H1 (cell line): ENCODE measurements around the gene ZDHHC22. TPM values are rescaled to one million over a fixed set of nuclear protein-coding genes. Genes with fewer than 3 reads are reported as not detected.

ENCODE experiments used
- CTCF ChIA-PET: fragments of 300-600 bp; sonication (Branson Sonifier 250); formaldehyde crosslinking; loops from one replicate; lab custom pipeline; 2021; ENCODE audit not compliant: partially characterized antibody; lab: Charles Lee
- POLR2A ChIA-PET: fragments of 300-600 bp; sonication (Branson Sonifier 250); formaldehyde crosslinking; loops from one replicate; lab custom pipeline; 2021; ENCODE audit warnings: inconsistent platforms; ENCODE audit not compliant: partially characterized antibody; lab: Charles Lee
- DNase-seq, 2 experiments: peaks; one replicate each; pipeline versions ENCODE4 v3.0.0 to v3.0.0-alpha.2; 2010 to 2022; ENCODE audit warnings: low spot score in 2 of 2, low read depth in 1 of 2, mixed read lengths in 1 of 2
- FAIRE-seq: peaks from 2 replicates; lab custom pipeline; 2011; peaks lifted over from hg19 to GRCh38; lab: Jason Lieb, UNC
- H2AFZ ChIP-seq: 2 replicates; pipeline ENCODE4 v1.8.1; 2012; ENCODE audit warnings: low read length, inconsistent platforms
- H2AK5ac ChIP-seq: 2 replicates; pipeline ENCODE4 v1.6.1; 2013; ENCODE audit warnings: low read depth, low read length
- H2BK120ac ChIP-seq: replicated peaks from 2 replicates; pipeline ENCODE3; 2013; ENCODE audit warnings: low read depth, low read length, inconsistent platforms
- H2BK12ac ChIP-seq: 2 replicates; pipeline ENCODE4 v1.6.1; 2013; ENCODE audit warnings: low read depth, low read length
- H2BK15ac ChIP-seq: 2 replicates; pipeline ENCODE4 v1.6.1; 2013; ENCODE audit warnings: low read length
- H2BK20ac ChIP-seq: 2 replicates; pipeline ENCODE4 v1.6.1; 2013; ENCODE audit warnings: low read length
- H2BK5ac ChIP-seq: 2 replicates; pipeline ENCODE4 v1.6.1; 2013; ENCODE audit warnings: low read depth, low read length
- H3K14ac ChIP-seq: 2 replicates; pipeline ENCODE4 v1.6.1; 2013; ENCODE audit warnings: inconsistent platforms; ENCODE audit not compliant: insufficient read length
- H3K18ac ChIP-seq: 2 replicates; pipeline ENCODE4 v1.6.1; 2013; ENCODE audit warnings: low read length; ENCODE audit errors: extremely low read depth
- H3K23ac ChIP-seq: 2 replicates; pipeline ENCODE4 v1.6.1; 2013; ENCODE audit warnings: inconsistent platforms; ENCODE audit not compliant: insufficient read length
- H3K23me2 ChIP-seq: 2 replicates; pipeline ENCODE4 v1.6.1; 2013; ENCODE audit warnings: low read depth, low read length
- H3K27ac ChIP-seq: 2 replicates; pipeline ENCODE4 v1.6.1; 2011; ENCODE audit warnings: low read depth, low read length, inconsistent platforms
- H3K27me3 ChIP-seq, 4 experiments: replicated peaks in 1 of 4; 1 replicate in 1 of 4; 2 replicates in 3 of 4; pipeline versions ENCODE4 v1.6.1 to v1.8.1; 2011 to 2013; ENCODE audit warnings: low read length in 3 of 4, mild to moderate bottlenecking in 3 of 4, inconsistent platforms in 2 of 4, mixed read lengths in 2 of 4, moderate library complexity in 1 of 4; ENCODE audit not compliant: control insufficient read depth in 3 of 4, insufficient read depth in 3 of 4; ENCODE audit errors: extremely low read depth in 1 of 4
- H3K36me3 ChIP-seq, 4 experiments: 2 replicates each; pipeline versions ENCODE4 v1.6.1 to v1.8.1; 2011 to 2013; ENCODE audit warnings: mild to moderate bottlenecking in 4 of 4, low read length in 3 of 4, moderate library complexity in 2 of 4, control low read depth in 1 of 4, inconsistent platforms in 1 of 4; ENCODE audit not compliant: insufficient read depth in 4 of 4, control insufficient read depth in 2 of 4
- H3K4ac ChIP-seq: replicated peaks from 2 replicates; pipeline ENCODE3; 2013; ENCODE audit warnings: low read length, low read depth, mixed read lengths, inconsistent platforms; ENCODE audit not compliant: insufficient read length
- H3K4me1 ChIP-seq, 4 experiments: replicated peaks in 1 of 4; 1 replicate in 1 of 4; 2 replicates in 3 of 4; pipeline versions ENCODE4 v1.6.1 to v1.8.1; 2011 to 2013; ENCODE audit warnings: low read length in 3 of 4, inconsistent platforms in 2 of 4, mixed read lengths in 1 of 4; ENCODE audit not compliant: insufficient read depth in 4 of 4, control insufficient read depth in 3 of 4
- H3K4me2 ChIP-seq, 2 experiments: 2 replicates each; pipeline versions ENCODE4 v1.6.1 to v1.8.1; 2011 to 2013; ENCODE audit warnings: low read depth in 2 of 2, low read length in 2 of 2, control low read depth in 1 of 2, inconsistent platforms in 1 of 2, mild to moderate bottlenecking in 1 of 2; ENCODE audit not compliant: insufficient read depth in 1 of 2
- H3K4me3 ChIP-seq, 4 experiments: fragments of 200-600, 300-600 bp in 1 of 4; sonication (generic), shearing (Covaris generic), sonication (Bioruptor Twin) in 1 of 4; 2 replicates each; pipeline versions ENCODE4 v1.5.1 to v1.8.1; 2011 to 2016; ENCODE audit warnings: low read length in 4 of 4, low read depth in 3 of 4, control low read depth in 2 of 4, inconsistent platforms in 2 of 4, mild to moderate bottlenecking in 2 of 4, mixed read lengths in 1 of 4, moderate library complexity in 1 of 4; ENCODE audit not compliant: insufficient read depth in 2 of 4; ENCODE audit errors: extremely low read depth in 1 of 4
- H3K56ac ChIP-seq: replicated peaks from 2 replicates; pipeline ENCODE3; 2013; ENCODE audit warnings: low read depth, mild to moderate bottlenecking, mixed read lengths, low read length, inconsistent platforms; ENCODE audit not compliant: insufficient read length
- H3K79me1 ChIP-seq: 2 replicates; pipeline ENCODE4 v1.6.1; 2013; ENCODE audit warnings: low read depth, low read length, control low read depth
- H3K79me2 ChIP-seq, 2 experiments: 2 replicates each; pipeline versions ENCODE4 v1.6.1 to v1.8.1; 2012 to 2013; ENCODE audit warnings: low read length in 2 of 2, mild to moderate bottlenecking in 2 of 2, inconsistent platforms in 1 of 2; ENCODE audit not compliant: insufficient read depth in 2 of 2, control insufficient read depth in 1 of 2
- H3K9ac ChIP-seq, 4 experiments: replicated peaks in 1 of 4; 1 replicate in 1 of 4; 2 replicates in 3 of 4; pipeline versions ENCODE4 v1.6.1 to v1.8.1; 2011 to 2013; ENCODE audit warnings: low read depth in 3 of 4, low read length in 3 of 4, control low read depth in 2 of 4, mild to moderate bottlenecking in 2 of 4, moderate library complexity in 2 of 4, inconsistent platforms in 1 of 4; ENCODE audit errors: extremely low read depth in 1 of 4
- H3K9me3 ChIP-seq, 2 experiments: 2 replicates each; pipeline versions ENCODE4 v1.6.1 to v1.8.1; 2012 to 2013; ENCODE audit warnings: mild to moderate bottlenecking in 2 of 2, moderate library complexity in 2 of 2, control low read depth in 1 of 2, inconsistent platforms in 1 of 2, low read depth in 1 of 2, low read length in 1 of 2, mixed read lengths in 1 of 2; ENCODE audit not compliant: insufficient read depth in 2 of 2
- H4K20me1 ChIP-seq, 2 experiments: replicated peaks in 1 of 2; 2 replicates each; pipeline versions ENCODE3 to v1.8.1; 2011 to 2013; ENCODE audit warnings: inconsistent platforms in 2 of 2, low read length in 2 of 2, mild to moderate bottlenecking in 1 of 2; ENCODE audit not compliant: insufficient read depth in 2 of 2, control insufficient read depth in 1 of 2
- H4K5ac ChIP-seq: 2 replicates; pipeline ENCODE4 v1.6.1; 2013; ENCODE audit warnings: low read length, low read depth, mixed read lengths, inconsistent platforms; ENCODE audit not compliant: insufficient read length
- H4K8ac ChIP-seq: 2 replicates; pipeline ENCODE4 v1.8.0; 2013; ENCODE audit warnings: mild to moderate bottlenecking, moderate library complexity, low read length, inconsistent platforms; ENCODE audit not compliant: insufficient read depth; ENCODE audit errors: extremely low read depth
- H4K91ac ChIP-seq: replicated peaks from 2 replicates; pipeline ENCODE3; 2013; ENCODE audit warnings: low read length, mixed read lengths, inconsistent platforms; ENCODE audit not compliant: insufficient read length
- CHD1 ChIP-seq: IDR thresholded peaks from 2 replicates; pipeline ENCODE4 v1.6.1; 2012; ENCODE audit warnings: low read depth, low read length, improper control_type of control experiment
- HDAC6 ChIP-seq: IDR thresholded peaks from one replicate; pipeline ENCODE4 v1.7.1; 2012; ENCODE audit warnings: low read depth, mild to moderate bottlenecking, inconsistent platforms, low read length, moderate library complexity
- PHF8 ChIP-seq: fragments of 200-600 bp; sonication (generic); conservative IDR thresholded peaks from 2 replicates; pipeline ENCODE4 v1.7.1; 2012; ENCODE audit warnings: low read depth, mild to moderate bottlenecking, inconsistent platforms, low read length, moderate library complexity
- RAD21 ChIP-seq, 2 experiments: IDR thresholded peaks in 1 of 2; conservative IDR thresholded peaks in 1 of 2; 2 replicates each; pipeline ENCODE4 v1.6.1; 2011; ENCODE audit warnings: low read depth in 2 of 2, low read length in 2 of 2, improper control_type of control experiment in 1 of 2, inconsistent platforms in 1 of 2, mild to moderate bottlenecking in 1 of 2, moderate library complexity in 1 of 2
- SAP30 ChIP-seq: fragments of 300-600 bp; sonication (generic); IDR thresholded peaks from 2 replicates; pipeline ENCODE4 v1.7.1; 2012; ENCODE audit warnings: low read length, moderate library complexity, mild to moderate bottlenecking, inconsistent platforms; ENCODE audit not compliant: insufficient read depth, insufficient replicate concordance
- SIRT6 ChIP-seq: IDR thresholded peaks from one replicate; pipeline ENCODE4 v1.7.1; 2012; ENCODE audit warnings: low read length, inconsistent platforms
- TAF7 ChIP-seq: optimal IDR thresholded peaks from 2 replicates; pipeline ENCODE3; 2011; ENCODE audit warnings: low read depth, mild to moderate bottlenecking, inconsistent platforms, low read length, moderate library complexity, borderline replicate concordance
- WGBS, 2 experiments: shearing (Covaris generic) in 1 of 2; methylation state at CpG; one replicate each; pipeline versions ENCODE4 v1.1.6 to v1.1.7; 2013 to 2015; ENCODE audit warnings: low lambda C conversion rate in 2 of 2, mixed read lengths in 2 of 2, inconsistent platforms in 1 of 2, low coverage in 1 of 2, missing lambda C conversion rate in 1 of 2; ENCODE audit not compliant: insufficient replicate concordance in 2 of 2, insufficient coverage in 1 of 2, insufficient read length in 1 of 2; ENCODE audit errors: extremely low coverage in 1 of 2, missing lambda C conversion rate in 1 of 2; 5-methylcytosine and 5-hydroxymethylcytosine counted together
- polyA plus RNA-seq, 7 experiments: library from polyadenylated mRNA; depleted of rRNA in 3 of 7; stranded (reverse) in 5 of 7; unstranded in 2 of 7; fragments of >200 nt in 5 of 7; fragments of 200-250 nt in 2 of 7; gene quantifications; 1 replicate in 5 of 7; 2 replicates in 1 of 7; 4 replicates in 1 of 7; pipeline versions ENCODE4 v1.2.1 to v1.2.3, GENCODE V29; 2011 to 2013; ENCODE audit warnings: missing spikeins in 2 of 7, mixed read lengths in 2 of 7
- total RNA-seq: library from RNA; stranded (reverse); fragmentation: NEBNext Ultra II Directional; extraction: Animal tissue kit (Norgen Biotek cat#: 25700); gene quantifications from 2 replicates; pipeline ENCODE4 v1.2.1, GENCODE V29; 2021
- TF ChIP-seq, protein P1 (sequence below): IDR thresholded peaks from 2 replicates; pipeline ENCODE4 v1.6.1; 2012; ENCODE audit warnings: inconsistent platforms
- TF ChIP-seq, protein P2 (sequence below): IDR thresholded peaks from 2 replicates; pipeline ENCODE4 v1.6.1; 2012; ENCODE audit warnings: low read length, inconsistent platforms

Gene ZDHHC22
- total and polyA plus RNA-seq, 2 of the 8 experiments (the other 6 are each of a cell fraction or from before 2014, with no cell fraction given), result 23.8 to 55.2 TPM

DNA sequence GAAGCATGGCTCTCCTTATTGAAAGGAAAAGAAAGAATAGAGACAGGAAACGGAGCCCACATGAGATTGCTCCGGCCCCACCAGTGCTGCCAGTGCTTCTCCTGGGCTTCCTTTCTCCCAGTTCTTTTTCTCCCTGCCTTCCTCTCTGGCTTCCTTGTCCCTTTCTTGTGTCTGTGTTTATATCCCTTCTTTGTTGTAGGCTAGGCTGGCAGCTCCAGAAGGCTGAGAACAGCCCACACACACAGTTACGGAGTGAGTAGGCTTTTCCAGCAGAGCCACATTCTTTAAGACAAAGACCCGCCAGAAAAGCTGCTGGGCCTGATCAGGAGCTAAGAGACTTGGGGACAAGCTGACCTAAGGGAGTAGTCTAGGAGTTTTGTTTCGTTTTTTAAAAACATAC is 30.6 kb downstream of the ZDHHC22 start:
- FAIRE-seq (peak; percentile 98), DNase-seq (peak in 1 of 2 experiments; percentile 59)
- H2BK12ac ChIP-seq, result no peak overlapping the region
- H3K14ac ChIP-seq, result no peak overlapping the region
- no peak overlapping the region for H2AFZ ChIP-seq
- H3K36me3 ChIP-seq, result peaks cover 10 to 50% (median 28%) of the 10 kb centered on the region in 4 experiments
- no peaks in the 10 kb centered on the region for H3K23me2 ChIP-seq
- 0 out of 2 replicates have a peak overlapping the region, but pooled peaks have one; percentile 7 for H3K18ac ChIP-seq
- no peak overlapping the region for H4K8ac ChIP-seq
- peak overlapping the region in 2 of 4 experiments; percentile 20 to 48; a peak in 3 of 7 replicates for H3K9ac ChIP-seq
- H3K56ac ChIP-seq, result no peak overlapping the region
- H3K4me2 ChIP-seq, result peak overlapping the region; percentile 14 to 44; a peak in 3 of 4 replicates
- H2AK5ac ChIP-seq, result no peak overlapping the region
- H3K27ac ChIP-seq, result peak overlapping the region; percentile 55
- no peak overlapping the region for H2BK120ac ChIP-seq
- no peak overlapping the region for H3K23ac ChIP-seq
- no peak overlapping the region for H4K91ac ChIP-seq
- 8% methylated on average over 5 of the region's 5 CpGs; no CpG with 5 or more reads in 1 of the 2 experiments for WGBS, 2 experiments
- H2BK5ac ChIP-seq, result peak overlapping the region; percentile 82
- POLR2A ChIA-PET, result interaction anchor here (0.7 to 6.0 kb wide), 8 partner anchors 9 to 165 kb away, joined by 3 to 69 read pairs (median 6); partner anchors contain the start of genes CIPC and ZDHHC22
- no peaks in the 10 kb centered on the region for H3K9me3 ChIP-seq
- H3K4ac ChIP-seq, result no peak overlapping the region
- no peaks in the 10 kb centered on the region for H4K20me1 ChIP-seq
- peak overlapping the region; percentile 35 for H4K5ac ChIP-seq
- peaks cover 0 to 20% of the 10 kb centered on the region in 2 experiments; a peak in 2 of 4 replicates for H3K79me2 ChIP-seq
- H2BK20ac ChIP-seq, result no peak overlapping the region
- H2BK15ac ChIP-seq, result no peak overlapping the region
- CTCF ChIA-PET, result interaction anchor here (0.6 to 56.8 kb wide), 6 partner anchors 2 to 235 kb away, joined by 3 to 1490 read pairs (median 7); partner anchors contain the start of genes CIPC and ZDHHC22
- H3K4me3 ChIP-seq, result peak overlapping the region in 1 of 4 experiments; percentile 39; a peak in 1 of 8 replicates
- H3K27me3 ChIP-seq, result no peaks in the 10 kb centered on the region
- H3K4me1 ChIP-seq, result peaks cover 0 to 21% (median 14%) of the 10 kb centered on the region in 4 experiments; a peak in 6 of 7 replicates
- H3K79me1 ChIP-seq, result no peaks in the 10 kb centered on the region
- TF ChIP-seq TAF7 (peak; percentile 32), PHF8 (no peak), SIRT6 (no peak), SAP30 (no peak), HDAC6 (no peak), RAD21 (IDR thresholded peaks at IDR 0.05 in 1 of 2, conservative IDR thresholded peaks at IDR 0.05 in 1 of 2; ENCODE audit: low read depth in 2 of 2, low read length in 2 of 2) (no peak), CHD1 (no peak)
- TF ChIP-seq, protein P1, sequence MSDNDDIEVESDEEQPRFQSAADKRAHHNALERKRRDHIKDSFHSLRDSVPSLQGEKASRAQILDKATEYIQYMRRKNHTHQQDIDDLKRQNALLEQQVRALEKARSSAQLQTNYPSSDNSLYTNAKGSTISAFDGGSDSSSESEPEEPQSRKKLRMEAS, result no peak
- TF ChIP-seq, protein P2, sequence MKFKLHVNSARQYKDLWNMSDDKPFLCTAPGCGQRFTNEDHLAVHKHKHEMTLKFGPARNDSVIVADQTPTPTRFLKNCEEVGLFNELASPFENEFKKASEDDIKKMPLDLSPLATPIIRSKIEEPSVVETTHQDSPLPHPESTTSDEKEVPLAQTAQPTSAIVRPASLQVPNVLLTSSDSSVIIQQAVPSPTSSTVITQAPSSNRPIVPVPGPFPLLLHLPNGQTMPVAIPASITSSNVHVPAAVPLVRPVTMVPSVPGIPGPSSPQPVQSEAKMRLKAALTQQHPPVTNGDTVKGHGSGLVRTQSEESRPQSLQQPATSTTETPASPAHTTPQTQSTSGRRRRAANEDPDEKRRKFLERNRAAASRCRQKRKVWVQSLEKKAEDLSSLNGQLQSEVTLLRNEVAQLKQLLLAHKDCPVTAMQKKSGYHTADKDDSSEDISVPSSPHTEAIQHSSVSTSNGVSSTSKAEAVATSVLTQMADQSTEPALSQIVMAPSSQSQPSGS, result peak; percentile 76; the same call in 1 of the 2 replicates
